Nephron (organoid): ENCODE data around the gene DUSP22.

Source experiments
- H3K27ac Mint-ChIP-seq, 3 experiments: 2 replicates each; pipeline ENCODE4 v1.8.0; 2020; ENCODE audit warnings: mixed read lengths in 3 of 3, mild to moderate bottlenecking in 2 of 3, moderate library complexity in 1 of 3
- H3K27me3 Mint-ChIP-seq: 2 replicates; pipeline ENCODE4 v1.8.0; 2021; ENCODE audit warnings: low read depth, mild to moderate bottlenecking, moderate library complexity, mixed read lengths
- H3K36me3 Mint-ChIP-seq: 2 replicates; pipeline ENCODE4 v1.8.0; 2020; ENCODE audit warnings: low read depth, mixed read lengths
- H3K4me1 Mint-ChIP-seq: 2 replicates; pipeline ENCODE4 v1.8.0; 2020; ENCODE audit warnings: mixed read lengths
- H3K4me3 Mint-ChIP-seq, 3 experiments: 2 replicates each; pipeline ENCODE4 v1.8.0; 2020; ENCODE audit warnings: mild to moderate bottlenecking in 3 of 3, mixed read lengths in 3 of 3, moderate library complexity in 2 of 3
- H3K9me3 Mint-ChIP-seq: 2 replicates; pipeline ENCODE4 v1.8.0; 2020; ENCODE audit warnings: mixed read lengths
- TF ChIP-seq, protein P1 (sequence below), 3 experiments: fragments of 200-600 bp; sonication (generic); IDR thresholded peaks; one replicate each; pipeline ENCODE4 v1.5.0; 2021; ENCODE audit warnings: antibody characterized with exemption in 3 of 3; ENCODE audit not compliant: unreplicated experiment in 3 of 3

DUSP22 gene

GRCh38 chr6:252775-253535 lies 39.3 kb upstream of the DUSP22 start:
- Mint-ChIP-seq H3K4me3 (no peak overlapping the region), H3K27me3 (peaks cover 11% of the 10 kb centered on the region), H3K4me1 (no peaks in the 10 kb centered on the region), H3K27ac (no peak overlapping the region), H3K9me3 (no peaks in the 10 kb centered on the region), H3K36me3 (no peaks in the 10 kb centered on the region)
- TF ChIP-seq, protein P1, sequence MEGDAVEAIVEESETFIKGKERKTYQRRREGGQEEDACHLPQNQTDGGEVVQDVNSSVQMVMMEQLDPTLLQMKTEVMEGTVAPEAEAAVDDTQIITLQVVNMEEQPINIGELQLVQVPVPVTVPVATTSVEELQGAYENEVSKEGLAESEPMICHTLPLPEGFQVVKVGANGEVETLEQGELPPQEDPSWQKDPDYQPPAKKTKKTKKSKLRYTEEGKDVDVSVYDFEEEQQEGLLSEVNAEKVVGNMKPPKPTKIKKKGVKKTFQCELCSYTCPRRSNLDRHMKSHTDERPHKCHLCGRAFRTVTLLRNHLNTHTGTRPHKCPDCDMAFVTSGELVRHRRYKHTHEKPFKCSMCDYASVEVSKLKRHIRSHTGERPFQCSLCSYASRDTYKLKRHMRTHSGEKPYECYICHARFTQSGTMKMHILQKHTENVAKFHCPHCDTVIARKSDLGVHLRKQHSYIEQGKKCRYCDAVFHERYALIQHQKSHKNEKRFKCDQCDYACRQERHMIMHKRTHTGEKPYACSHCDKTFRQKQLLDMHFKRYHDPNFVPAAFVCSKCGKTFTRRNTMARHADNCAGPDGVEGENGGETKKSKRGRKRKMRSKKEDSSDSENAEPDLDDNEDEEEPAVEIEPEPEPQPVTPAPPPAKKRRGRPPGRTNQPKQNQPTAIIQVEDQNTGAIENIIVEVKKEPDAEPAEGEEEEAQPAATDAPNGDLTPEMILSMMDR (IDR thresholded peaks at IDR 0.05; ENCODE audit: unreplicated experiment in 3 of 3): no peak

DNA sequence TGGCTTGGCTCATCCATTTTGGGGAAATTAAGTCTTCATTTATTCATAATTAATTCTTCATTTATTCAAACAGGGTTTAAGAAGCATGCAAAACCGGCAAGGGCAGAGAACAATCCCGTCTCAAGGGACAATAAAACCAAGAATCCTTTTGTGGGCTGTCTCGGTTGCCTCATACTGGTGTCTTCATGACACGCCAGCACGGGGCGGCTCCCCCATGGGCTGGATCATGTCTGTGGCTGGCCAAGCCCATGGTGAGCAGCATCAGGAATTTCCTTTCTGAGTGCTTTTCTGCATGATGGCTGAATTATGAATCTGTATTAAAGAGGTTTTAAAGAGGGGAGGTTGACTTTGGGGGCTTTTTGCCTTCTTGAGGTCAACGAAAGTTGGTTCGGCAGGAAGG lies 38.3 kb upstream of the DUSP22 start:
- H3K4me1 Mint-ChIP-seq: no peaks in the 10 kb centered on the region
- H3K4me3 Mint-ChIP-seq: no peak overlapping the region
- H3K27ac Mint-ChIP-seq: no peak overlapping the region
- TF ChIP-seq, protein P1 (IDR thresholded peaks at IDR 0.05; ENCODE audit: unreplicated experiment in 3 of 3): no peak
- H3K9me3 Mint-ChIP-seq: no peaks in the 10 kb centered on the region
- H3K27me3 Mint-ChIP-seq: peaks cover 11% of the 10 kb centered on the region
- no peaks in the 10 kb centered on the region for H3K36me3 Mint-ChIP-seq

DNA sequence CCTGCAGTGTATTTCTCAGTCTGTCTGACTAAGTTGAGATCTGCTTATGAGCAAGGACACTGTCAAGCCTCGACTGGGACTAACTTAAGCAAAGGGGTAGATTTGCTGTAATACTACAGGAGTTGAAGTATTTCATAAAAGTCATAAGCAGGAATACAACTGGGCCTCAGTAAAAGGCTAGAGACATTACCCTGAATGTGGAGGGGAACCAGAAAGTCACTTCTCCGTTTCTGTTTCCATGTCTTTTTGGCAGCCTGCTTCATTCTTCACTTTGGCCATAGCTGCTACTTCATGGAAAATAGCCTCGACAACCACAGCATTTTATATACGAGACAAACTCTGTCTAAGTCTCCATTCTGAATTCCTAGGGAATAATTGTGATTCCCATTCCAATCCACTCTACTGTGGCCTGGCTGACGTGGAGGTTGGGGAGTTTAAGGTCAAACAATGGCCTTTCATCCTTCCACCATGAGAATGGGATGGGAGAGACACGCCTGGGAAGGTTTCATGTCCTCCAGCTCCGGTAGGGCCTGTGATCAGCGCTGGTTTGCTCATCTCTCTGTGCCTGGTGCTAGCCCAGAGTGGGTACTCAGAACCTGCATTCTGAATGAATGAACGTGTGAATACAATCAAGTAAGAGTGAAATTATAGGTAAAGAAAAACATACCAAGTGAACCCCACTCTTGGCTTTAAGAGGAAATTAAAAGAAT lies 37.1 kb upstream of the DUSP22 start:
- H3K36me3 Mint-ChIP-seq: no peaks in the 10 kb centered on the region
- no peaks in the 10 kb centered on the region for H3K4me1 Mint-ChIP-seq
- no peaks in the 10 kb centered on the region for H3K9me3 Mint-ChIP-seq
- H3K4me3 Mint-ChIP-seq: no peak overlapping the region
- H3K27me3 Mint-ChIP-seq: peaks cover 11% of the 10 kb centered on the region
- TF ChIP-seq, protein P1 (IDR thresholded peaks at IDR 0.05; ENCODE audit: unreplicated experiment in 3 of 3): no peak
- no peak overlapping the region for H3K27ac Mint-ChIP-seq

- Mint-ChIP-seq H3K9me3 (no peaks in the 10 kb centered on the region), H3K4me1 (no peaks in the 10 kb centered on the region), H3K27ac (no peak overlapping the region), H3K36me3 (no peaks in the 10 kb centered on the region), H3K27me3 (peaks cover 11% of the 10 kb centered on the region), H3K4me3 (no peak overlapping the region)
- TF ChIP-seq, protein P1 (IDR thresholded peaks at IDR 0.05; ENCODE audit: unreplicated experiment in 3 of 3): no peak
Observed at GRCh38 chr6:255751-256083, 36.6 kb upstream of the DUSP22 start.

DNA sequence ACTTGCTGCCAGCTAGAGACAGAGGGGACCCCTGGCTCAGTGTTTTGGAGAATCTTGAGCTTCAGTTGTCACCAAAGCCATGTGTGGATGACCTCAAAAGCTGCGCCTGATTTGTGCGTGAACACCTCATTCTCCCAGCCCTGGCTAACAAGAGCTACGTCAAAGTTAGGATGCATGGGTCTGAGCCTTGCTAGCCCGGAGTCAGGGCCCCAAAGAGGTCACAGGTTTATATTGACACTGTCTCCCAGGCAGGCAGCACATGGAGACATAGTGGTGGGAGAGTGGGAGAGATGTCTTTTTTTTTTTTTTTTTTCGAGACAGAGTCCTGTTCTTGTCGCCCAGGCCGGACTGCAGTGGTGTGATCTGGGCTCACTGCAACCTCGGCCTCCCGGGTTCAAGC lies 36.1 kb upstream of the DUSP22 start:
- Mint-ChIP-seq H3K9me3 (no peaks in the 10 kb centered on the region), H3K36me3 (no peaks in the 10 kb centered on the region), H3K27ac (no peak overlapping the region), H3K4me1 (no peaks in the 10 kb centered on the region), H3K27me3 (peaks cover 7% of the 10 kb centered on the region), H3K4me3 (no peak overlapping the region)
- TF ChIP-seq, protein P1 (IDR thresholded peaks at IDR 0.05; ENCODE audit: unreplicated experiment in 3 of 3): no peak
